Left ventricle myocardium inferior (tissue), 1 donor: ENCODE results near the gene ACSF3. TPM values are rescaled to one million over a fixed set of nuclear protein-coding genes. Genes with fewer than 3 reads are reported as not detected.
"Not testable (repeated sequence)": the region's sequence is repeated elsewhere in the genome, so short reads cannot be mapped to it uniquely, and the experiment has no call there.

Experiments
- DNase-seq: peaks from one replicate; pipeline ENCODE4 v3.0.0-alpha.2; 2020
- H3K27ac ChIP-seq: fragments of 200-600 bp; replicated peaks from 2 replicates; pipeline ENCODE4 v1.8.0; 2021
- H3K27me3 ChIP-seq: fragments of 200-600 bp; 2 replicates; pipeline ENCODE4 v1.8.0; 2021; ENCODE audit warnings: low read depth
- H3K36me3 ChIP-seq: fragments of 200-600 bp; 2 replicates; pipeline ENCODE4 v1.8.0; 2021
- H3K4me1 ChIP-seq: fragments of 200-600 bp; 2 replicates; pipeline ENCODE4 v1.8.0; 2021
- H3K4me3 ChIP-seq: fragments of 200-600 bp; 2 replicates; pipeline ENCODE4 v1.8.0; 2021; ENCODE audit warnings: mild to moderate bottlenecking, moderate library complexity
- H3K9me3 ChIP-seq: fragments of 200-600 bp; replicated peaks from 2 replicates; pipeline ENCODE4 v1.8.0; 2021
- CTCF ChIP-seq: fragments of 200-600 bp; IDR thresholded peaks from 2 replicates; pipeline ENCODE4 v1.8.0; 2021; ENCODE audit warnings: antibody characterized with exemption, mild to moderate bottlenecking, borderline replicate concordance
- intact Hi-C: fragments of 100-400 bp; cut with micrococcal nuclease; formaldehyde crosslinking; loops from one replicate; pipeline ENCODE4 v1.11.0; 2022
- total RNA-seq: library from RNA; stranded (reverse); fragmentation: NEBNext Ultra II Directional; extraction: Animal tissue kit (Norgen Biotek cat#: 25700); gene quantifications from one replicate; pipeline ENCODE4 v1.2.1, GENCODE V29; 2021
- donor health status: DM: no; HTN: yes; CAD: no; lungs with severe emphysema.

ACSF3 gene
- total RNA-seq, 1 donor from 2014 or later = 16.7 TPM

- H3K36me3 ChIP-seq = no peaks in the 10 kb centered on the region
- peaks cover 9% of the 10 kb centered on the region for H3K4me1 ChIP-seq
- H3K4me3 ChIP-seq = no peak overlapping the region
- intact Hi-C loops = no loop called here
- DNase-seq = no peak
- no peak for TF ChIP-seq CTCF
- no peak overlapping the region for H3K27ac ChIP-seq
- H3K27me3 ChIP-seq = peaks cover 52% of the 10 kb centered on the region
- H3K9me3 ChIP-seq = no peaks in the 10 kb centered on the region
These were observed 21.0 kb upstream of the ACSF3 start for GRCh38 chr16:89072548-89073130.

- TF ChIP-seq CTCF = no peak
- Histone ChIP-seq H3K27me3 (peaks cover 43% of the 10 kb centered on the region), H3K36me3 (no peaks in the 10 kb centered on the region), H3K4me3 (no peak overlapping the region), H3K9me3 (no peaks in the 10 kb centered on the region), H3K27ac (no peak overlapping the region), H3K4me1 (peaks cover 9% of the 10 kb centered on the region)
- intact Hi-C loops = no loop called here
- no peak for DNase-seq
These were observed 20.1 kb upstream of the ACSF3 start for GRCh38 chr16:89073346-89074071.

- H3K27me3 ChIP-seq = peaks cover 42% of the 10 kb centered on the region
- intact Hi-C loops, H3K27ac ChIP-seq, H3K4me1 ChIP-seq, H3K36me3 ChIP-seq, DNase-seq, H3K4me3 ChIP-seq, H3K9me3 ChIP-seq: not testable (repeated sequence)
These were observed 19.5 kb upstream of the ACSF3 start for GRCh38 chr16:89074072-89074674.

- peaks cover 9% of the 10 kb centered on the region for H3K4me1 ChIP-seq
- no peaks in the 10 kb centered on the region for H3K36me3 ChIP-seq
- no peak overlapping the region for H3K4me3 ChIP-seq
- no peak for TF ChIP-seq CTCF
- intact Hi-C loops = no loop called here
- H3K9me3 ChIP-seq = no peaks in the 10 kb centered on the region
- peaks cover 34% of the 10 kb centered on the region for H3K27me3 ChIP-seq
- no peak overlapping the region for H3K27ac ChIP-seq
- no peak for DNase-seq
These were observed 18.6 kb upstream of the ACSF3 start for GRCh38 chr16:89074803-89075688.

- no peak overlapping the region for H3K27ac ChIP-seq
- DNase-seq = no peak
- intact Hi-C loops = no loop called here
- no peaks in the 10 kb centered on the region for H3K36me3 ChIP-seq
- no peak overlapping the region for H3K4me3 ChIP-seq
- H3K4me1 ChIP-seq = peaks cover 9% of the 10 kb centered on the region
- no peak for TF ChIP-seq CTCF
- H3K9me3 ChIP-seq = no peaks in the 10 kb centered on the region
- H3K27me3 ChIP-seq = peaks cover 26% of the 10 kb centered on the region
These were observed 17.5 kb upstream of the ACSF3 start for GRCh38 chr16:89076159-89076558.
